Transverse colon (tissue), 3 donors: ENCODE data around the gene HINT1.

ENCODE experiments used
- POLR2A ChIP-seq: fragments of 450-650 bp; IDR thresholded peaks from one replicate; pipeline ENCODE4 v1.6.1; 2016; ENCODE audit warnings: antibody characterized with exemption, mild to moderate bottlenecking, moderate library complexity
- POLR2AphosphoS5 ChIP-seq, 3 donors: sonication (generic); formaldehyde crosslinking; IDR thresholded peaks; one replicate each; pipeline ENCODE4 v1.6.1; 2016; ENCODE audit warnings: antibody characterized with exemption in 3 of 3

DNA sequence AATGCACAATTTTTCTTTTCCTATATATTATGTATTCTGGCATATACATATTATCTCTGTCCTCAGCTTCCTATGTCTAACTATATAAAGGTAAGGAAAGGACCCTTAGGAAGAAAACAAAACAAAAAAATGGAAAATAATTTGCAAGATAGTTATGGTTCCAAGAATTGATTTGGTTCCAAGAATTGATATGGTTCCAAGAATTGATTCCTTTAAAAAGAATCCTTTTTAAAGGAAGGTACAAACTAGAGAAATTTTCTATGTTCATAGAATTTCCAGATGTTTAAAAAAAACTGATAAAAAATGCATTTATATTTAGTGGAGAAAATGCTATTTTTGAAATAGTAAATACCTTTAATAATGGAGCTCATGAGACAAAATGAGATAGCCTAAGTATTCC lies 17.8 kb upstream of the HINT1 start:
- no peak for TF ChIP-seq POLR2A
- TF ChIP-seq POLR2AphosphoS5 (IDR thresholded peaks at IDR 0.05): no peak
